GM12878 (cell line): Measurements from ENCODE around the gene OVOL1. TPM values are rescaled to one million over a fixed set of nuclear protein-coding genes. Genes with fewer than 3 reads are reported as not detected.

Experiments used
- ATAC-seq: fragments of 200-7000 bp; cut with Tn5 transposase; 3 replicates; pipeline ENCODE4 v1.9.1; 2020; ENCODE audit warnings: mild to moderate bottlenecking, moderate library complexity
- BruUV-seq: library from RNA; stranded (reverse); fragments of 400-500 nt; replicated peaks from 2 replicates; lab custom pipeline; 2021; lab: Mats Ljungman, UMichigan
- CTCF ChIA-PET: fragments of 300-600 bp; sonication (Branson Sonifier 250); formaldehyde crosslinking; extraction: SDS; loops from one replicate; lab custom pipeline; 2021; ENCODE audit warnings: inconsistent platforms; lab: Yijun Ruan, JAX
- POLR2A ChIA-PET: fragments of 350-600 bp; formaldehyde crosslinking; extraction: SDS; loops from one replicate; lab custom pipeline; 2021; ENCODE audit warnings: inconsistent platforms; lab: Charles Lee
- RAD21 ChIA-PET: fragments of 300-600 bp; sonication (Branson Sonifier 250); formaldehyde crosslinking; loops from one replicate; lab custom pipeline; 2023; ENCODE audit warnings: antibody characterized with exemption; ENCODE audit not compliant: unreplicated experiment; lab: Charles Lee
- SMC1A ChIA-PET: fragments of 300-600 bp; sonication (Branson Sonifier 250); formaldehyde crosslinking; loops from one replicate; lab custom pipeline; 2023; ENCODE audit not compliant: unreplicated experiment, uncharacterized antibody; lab: Charles Lee
- DNase-seq: peaks from one replicate; pipeline ENCODE4 v3.0.0-alpha.2; 2011; ENCODE audit warnings: low read depth, low spot score
- FAIRE-seq: peaks from 3 replicates; lab custom pipeline; 2011; peaks lifted over from hg19 to GRCh38; lab: Jason Lieb, UNC
- H2AFZ ChIP-seq: 2 replicates; pipeline ENCODE4 v1.6.0; 2011; ENCODE audit warnings: low read depth, low read length, control low read depth; ENCODE audit not compliant: control insufficient read depth
- H3K27ac ChIP-seq: 2 replicates; pipeline ENCODE4 v1.5.1; 2011; ENCODE audit warnings: control low read depth; ENCODE audit not compliant: control insufficient read depth, insufficient read depth
- H3K27me3 ChIP-seq, 2 experiments: replicated peaks in 1 of 2; 2 replicates each; pipeline versions ENCODE4 v1.6.0 to v1.6.1; 2011; ENCODE audit warnings: low read length in 1 of 2; ENCODE audit not compliant: control insufficient read depth in 2 of 2, insufficient read depth in 2 of 2
- H3K36me3 ChIP-seq, 2 experiments: 2 replicates each; pipeline ENCODE4 v1.5.1; 2011; ENCODE audit warnings: low read length in 1 of 2; ENCODE audit not compliant: control insufficient read depth in 2 of 2, insufficient read depth in 2 of 2
- H3K4me1 ChIP-seq: 2 replicates; pipeline ENCODE4 v1.6.1; 2011; ENCODE audit warnings: mild to moderate bottlenecking, low read length, moderate library complexity, mixed read lengths; ENCODE audit not compliant: control insufficient read depth, insufficient read depth
- H3K4me2 ChIP-seq: 2 replicates; pipeline ENCODE4 v1.6.0; 2011; ENCODE audit warnings: control low read depth; ENCODE audit not compliant: control insufficient read depth, insufficient read depth
- H3K4me3 ChIP-seq: fragments of 200-600 bp; sonication (generic); 2 replicates; pipeline ENCODE4 v1.5.1; 2016
- H3K79me2 ChIP-seq: 2 replicates; pipeline ENCODE4 v1.6.0; 2011; ENCODE audit warnings: low read length; ENCODE audit not compliant: control insufficient read depth, insufficient read depth
- H3K9ac ChIP-seq: 2 replicates; pipeline ENCODE4 v1.8.0; 2011; ENCODE audit warnings: low read length, control low read depth, mixed read lengths; ENCODE audit not compliant: control insufficient read depth, insufficient read depth
- H3K9me3 ChIP-seq: replicated peaks from 3 replicates; pipeline ENCODE4 v1.5.1; 2011; ENCODE audit warnings: mild to moderate bottlenecking, low read length; ENCODE audit not compliant: control insufficient read depth, insufficient read depth
- H4K20me1 ChIP-seq: 2 replicates; pipeline ENCODE4 v1.6.0; 2011; ENCODE audit not compliant: control insufficient read depth, insufficient read depth
- PAX8 ChIP-seq: fragments of 450-650 bp; IDR thresholded peaks from 2 replicates; pipeline ENCODE4 v1.6.1; 2017; ENCODE audit warnings: mild to moderate bottlenecking, moderate library complexity
- POLR2A ChIP-seq: IDR thresholded peaks from 2 replicates; pipeline ENCODE4 v1.6.1; 2011; ENCODE audit warnings: low read depth, mild to moderate bottlenecking, low read length
- ZBTB11 ChIP-seq: fragments of 450-650 bp; formaldehyde crosslinking; IDR thresholded peaks from 2 replicates; pipeline ENCODE4 v1.5.0; 2022; ENCODE audit warnings: mild to moderate bottlenecking, missing genetic modification characterization
- WGBS: methylation state at CpG from one replicate; pipeline ENCODE4 v1.1.6; 2016; ENCODE audit warnings: low lambda C conversion rate; ENCODE audit not compliant: insufficient replicate concordance, insufficient coverage; ENCODE audit errors: missing lambda C conversion rate; 5-methylcytosine and 5-hydroxymethylcytosine counted together
- in situ Hi-C: fragments of 300-500 bp; cut with MboI; formaldehyde crosslinking; loops from 9 replicates; pipeline ENCODE4 v1.14.3; 2018; ENCODE audit warnings: mixed read lengths
- intact Hi-C: fragments of 100-400 bp; cut with micrococcal nuclease; formaldehyde crosslinking; loops from one replicate; pipeline ENCODE4 v1.14.2; 2022; ENCODE audit not compliant: unreplicated experiment
- polyA plus RNA-seq, 11 experiments: library from polyadenylated mRNA; depleted of rRNA in 4 of 11; unstranded in 6 of 11; stranded (reverse) in 5 of 11; fragments of >200 nt; fragmentation: Nextera tagmentation in 4 of 11; fragmentation: Illumina TruSeq in 1 of 11; extraction: Ambion mirVana in 4 of 11; extraction: Trizol in 1 of 11; gene quantifications; 1 replicate in 1 of 11; 2 replicates in 10 of 11; pipeline versions ENCODE4 v1.2.1 to v1.2.3, GENCODE V29; 2011 to 2016; ENCODE audit warnings: inconsistent platforms in 2 of 11, missing spikeins in 2 of 11, low read depth in 1 of 11
- total RNA-seq, 4 experiments: library from RNA; depleted of rRNA in 3 of 4; stranded (reverse); fragments of >200 nt in 3 of 4; fragmentation: Illumina TruSeq in 1 of 4; extraction: Trizol in 1 of 4; gene quantifications; 2 replicates each; pipeline versions ENCODE4 v1.2.1 to v1.2.3, GENCODE V29; 2013 to 2021

OVOL1 gene
- total and polyA plus RNA-seq, 10 of the 15 experiments (the other 5 are each of a cell fraction or from before 2014, with no cell fraction given) = 0.04 to 0.96 (median 0.09) TPM; not detected in 7

DNA sequence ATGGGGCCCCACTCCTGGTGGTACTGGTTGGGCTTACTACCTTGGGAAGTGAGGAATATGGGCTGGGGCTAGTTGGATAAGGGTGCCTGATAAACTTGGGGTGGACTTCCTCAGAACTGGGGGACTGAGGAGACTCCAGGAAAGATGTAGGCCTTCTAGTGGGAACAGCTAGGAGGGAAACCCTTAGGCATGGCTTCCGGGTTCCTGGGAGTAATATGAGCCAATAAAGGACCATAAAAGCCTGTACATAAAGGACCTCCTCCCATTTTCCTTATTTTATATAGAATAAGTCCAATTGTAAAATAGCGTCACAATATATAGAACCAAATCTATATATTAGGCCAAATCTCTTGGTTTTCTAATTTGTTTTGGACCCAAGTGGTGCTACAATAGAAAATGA, 47.8 kb upstream of the OVOL1 start:
- in situ Hi-C loops = no loop called here
- WGBS = 44% methylated on average over 2 of the region's 2 CpGs

More for the DNA sequence above, 47.8 kb upstream of the OVOL1 start:
- ChIA-PET SMC1A (no interaction called here), POLR2A (no interaction called here), CTCF (no interaction called here), RAD21 (no interaction called here)
- no peaks in the 10 kb centered on the region for H3K9me3 ChIP-seq
- H4K20me1 ChIP-seq = no peaks in the 10 kb centered on the region
- no peak overlapping the region for H3K9ac ChIP-seq
- no peak overlapping the region for H3K4me2 ChIP-seq
- TF ChIP-seq ZBTB11 = no peak
- TF ChIP-seq POLR2A = no peak
- no peak for TF ChIP-seq PAX8
- ATAC-seq (no peak), DNase-seq (no peak), FAIRE-seq (no peak)
- intact Hi-C loops = no loop called here
- peaks cover 0 to 3% of the 10 kb centered on the region in 2 experiments; a peak in 2 of 4 replicates for H3K27me3 ChIP-seq
- no peak overlapping the region for H3K27ac ChIP-seq
- no peaks in the 10 kb centered on the region for H3K79me2 ChIP-seq
- no peak overlapping the region for H2AFZ ChIP-seq
- BruUV-seq = no TSS peak
- no peaks in the 10 kb centered on the region for H3K36me3 ChIP-seq
- no peaks in the 10 kb centered on the region for H3K4me1 ChIP-seq
- no peak overlapping the region for H3K4me3 ChIP-seq
